PC-9 (cell line): ENCODE measurements around the gene GAB2.

Experiments
- CTCF ChIP-seq: fragments of 200-600 bp; sonication (generic); conservative IDR thresholded peaks from 2 replicates; pipeline ENCODE4 v1.6.1; 2017; ENCODE audit warnings: mixed run types, antibody characterized with exemption, mild to moderate bottlenecking, moderate library complexity
- EZH2 ChIP-seq: fragments of 200-600 bp; sonication (generic); IDR thresholded peaks from 2 replicates; pipeline ENCODE4 v1.8.0; 2017; ENCODE audit warnings: antibody characterized with exemption, low read depth

DNA sequence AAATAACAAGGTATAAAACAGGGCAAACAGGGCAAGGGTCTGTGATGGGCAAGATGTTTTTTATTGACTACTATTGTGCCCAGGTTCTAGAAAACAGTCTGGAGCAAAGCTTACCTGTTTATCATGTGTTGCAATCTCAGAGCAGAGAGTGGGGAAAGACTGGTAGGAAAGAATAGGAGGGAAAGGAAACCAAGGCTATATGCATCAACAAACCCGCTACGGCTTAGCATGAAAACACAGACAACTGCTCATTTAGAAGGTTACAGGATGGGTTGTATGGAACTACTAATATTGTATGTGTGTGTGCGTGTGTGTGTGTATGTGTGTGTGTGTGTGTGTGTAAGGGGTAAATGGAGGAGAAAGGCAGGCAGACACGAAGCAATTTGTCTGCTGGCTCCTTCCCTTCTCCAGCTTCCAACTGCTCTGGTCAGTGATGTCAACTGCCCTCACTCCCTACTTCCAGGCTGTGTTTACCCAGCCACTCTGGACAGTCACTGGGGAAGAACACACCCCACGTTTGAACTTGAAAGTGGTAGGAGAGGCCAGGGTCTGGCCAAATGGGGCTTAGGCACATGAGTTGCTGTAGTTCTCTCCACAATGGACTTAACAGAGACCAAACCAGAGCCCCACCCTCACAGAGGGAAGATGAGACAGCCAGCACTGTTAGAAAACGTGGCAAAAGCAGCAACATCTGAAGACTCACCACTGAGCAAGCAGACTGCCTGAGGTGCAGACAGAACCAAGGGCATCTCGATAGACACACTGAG lies 47.0 kb downstream of the GAB2 start:
- TF ChIP-seq CTCF (no peak), EZH2 (no peak)
